HG03442 (cell line): Measurements from ENCODE around the gene ADK.

ENCODE experiments used
- ATAC-seq: cut with Tn5 transposase; IDR thresholded peaks from one replicate; pipeline ENCODE4 v1.9.1; 2021; ENCODE audit warnings: mild to moderate bottlenecking, moderate library complexity; ENCODE audit not compliant: unreplicated experiment

Gene ADK

GRCh38 chr10:74643596-74643975, 492.6 kb downstream of the ADK start:
- no peak for ATAC-seq

GRCh38 chr10:74644738-74645137, 493.7 kb downstream of the ADK start:
- no peak for ATAC-seq

GRCh38 chr10:74645692-74646091, 494.7 kb downstream of the ADK start:
- no peak for ATAC-seq

- ATAC-seq: no peak
These were observed 499.6 kb downstream of the ADK start for GRCh38 chr10:74650613-74651012.

GRCh38 chr10:74651565-74651964, 500.5 kb downstream of the ADK start:
- ATAC-seq: no peak

GRCh38 chr10:74652664-74653063, 501.6 kb downstream of the ADK start:
- ATAC-seq: no peak

GRCh38 chr10:74658511-74658910, 507.5 kb downstream of the ADK start:
- no peak for ATAC-seq

- ATAC-seq: no peak
These were observed 511.6 kb downstream of the ADK start for GRCh38 chr10:74662635-74663034.

- no peak for ATAC-seq
These were observed 518.2 kb downstream of the ADK start for GRCh38 chr10:74669210-74669609.

GRCh38 chr10:74671716-74672115, 520.7 kb downstream of the ADK start:
- ATAC-seq: no peak

- no peak for ATAC-seq
These were observed 521.6 kb downstream of the ADK start for GRCh38 chr10:74672430-74673165.

- no peak for ATAC-seq
These were observed 523.9 kb downstream of the ADK start for GRCh38 chr10:74674927-74675326.

GRCh38 chr10:74675484-74675883, 524.5 kb downstream of the ADK start:
- ATAC-seq: no peak

GRCh38 chr10:74677951-74678350, 526.9 kb downstream of the ADK start:
- ATAC-seq: peak; percentile 77

- no peak for ATAC-seq
These were observed 531.1 kb downstream of the ADK start for GRCh38 chr10:74681917-74682627.

GRCh38 chr10:74683067-74683466, 532.0 kb downstream of the ADK start:
- no peak for ATAC-seq

GRCh38 chr10:74683621-74684364, 532.8 kb downstream of the ADK start:
- ATAC-seq: no peak

- ATAC-seq: no peak
These were observed 533.4 kb downstream of the ADK start for GRCh38 chr10:74684462-74684861.

- ATAC-seq: no peak
These were observed 534.5 kb downstream of the ADK start for GRCh38 chr10:74685564-74685963.

- ATAC-seq: no peak
These were observed 539.4 kb downstream of the ADK start for GRCh38 chr10:74690393-74690792.

GRCh38 chr10:74691164-74691563, 540.1 kb downstream of the ADK start:
- no peak for ATAC-seq
